HEK293 (cell line): ENCODE results near the gene PDE11A.

Experiments used
- CTCF ChIA-PET: fragments of 350-600 bp; formaldehyde crosslinking; extraction: SDS; loops from one replicate; lab custom pipeline; 2021; ENCODE audit warnings: antibody characterized with exemption; lab: Yijun Ruan, JAX
- POLR2A ChIA-PET: fragments of 300-600 bp; formaldehyde crosslinking; extraction: SDS; loops from one replicate; lab custom pipeline; 2020; ENCODE audit warnings: antibody characterized with exemption, inconsistent platforms; lab: Yijun Ruan, JAX
- H3K27ac ChIP-seq: fragments of 200-500 bp; sonication (Bioruptor generic); 2 replicates; pipeline ENCODE4 v1.5.1; 2014; ENCODE audit warnings: low read depth, low read length, control low read depth, inconsistent platforms; ENCODE audit errors: extremely low read depth
- H3K36me3 ChIP-seq, 2 experiments: fragments of 200-500 bp in 1 of 2; sonication (Bioruptor generic) in 1 of 2; 1 replicate in 1 of 2; 2 replicates in 1 of 2; pipeline ENCODE4 v1.5.1; 2014 to 2017; ENCODE audit warnings: inconsistent platforms in 2 of 2, low read length in 2 of 2; ENCODE audit not compliant: control insufficient read depth in 2 of 2, insufficient read depth in 1 of 2
- H3K4me1 ChIP-seq: fragments of 200-500 bp; sonication (Bioruptor generic); 2 replicates; pipeline ENCODE4 v1.5.1; 2014; ENCODE audit warnings: mild to moderate bottlenecking, low read length, inconsistent platforms; ENCODE audit not compliant: control insufficient read depth, insufficient read depth
- H3K4me3 ChIP-seq: 2 replicates; pipeline ENCODE4 v1.5.1; 2011; ENCODE audit warnings: low read depth, mild to moderate bottlenecking, control low read depth, low read length, moderate library complexity
- H3K9me3 ChIP-seq: fragments of 200-500 bp; sonication (Bioruptor generic); 2 replicates; pipeline ENCODE4 v1.5.1; 2014; ENCODE audit warnings: low read depth, low read length, inconsistent platforms; ENCODE audit not compliant: control insufficient read depth, insufficient read depth
- BCL11B ChIP-seq: fragments of 450-650 bp; formaldehyde crosslinking; IDR thresholded peaks from 2 replicates; pipeline ENCODE4 v1.5.1; 2016; ENCODE audit warnings: low read depth, missing biosample characterization, missing genetic modification characterization
- CTCF ChIP-seq: fragments of 450-650 bp; formaldehyde crosslinking; IDR thresholded peaks from 2 replicates; pipeline ENCODE4 v1.5.1; 2016; ENCODE audit warnings: missing biosample characterization, missing genetic modification characterization
- GLI2 ChIP-seq: fragments of 450-650 bp; formaldehyde crosslinking; IDR thresholded peaks from 2 replicates; pipeline ENCODE4; 2017; ENCODE audit warnings: missing biosample characterization, missing genetic modification characterization, low read depth, borderline replicate concordance
- GLIS1 ChIP-seq: fragments of 450-650 bp; formaldehyde crosslinking; IDR thresholded peaks from 2 replicates; pipeline ENCODE4 v1.5.1; 2016; ENCODE audit warnings: missing biosample characterization, missing genetic modification characterization
- HOXC10 ChIP-seq: sonication (generic); formaldehyde crosslinking; IDR thresholded peaks from 2 replicates; pipeline ENCODE4 v1.8.1; 2023; ENCODE audit warnings: mild to moderate bottlenecking, missing genetic modification reagents
- HOXD13 ChIP-seq: sonication (generic); formaldehyde crosslinking; IDR thresholded peaks from 2 replicates; pipeline ENCODE4 v1.8.0; 2022; ENCODE audit warnings: missing genetic modification reagents, borderline replicate concordance
- KLF7 ChIP-seq: fragments of 450-650 bp; formaldehyde crosslinking; IDR thresholded peaks from 2 replicates; pipeline ENCODE4 v1.5.1; 2016; ENCODE audit warnings: missing biosample characterization, missing genetic modification characterization, borderline replicate concordance
- KLF8 ChIP-seq: fragments of 450-650 bp; formaldehyde crosslinking; IDR thresholded peaks from 2 replicates; pipeline ENCODE4 v1.5.1; 2016; ENCODE audit warnings: missing biosample characterization, missing genetic modification characterization
- SALL2 ChIP-seq: fragments of 450-650 bp; formaldehyde crosslinking; IDR thresholded peaks from 2 replicates; pipeline ENCODE4 v1.5.0; 2017; ENCODE audit warnings: missing biosample characterization, mild to moderate bottlenecking, missing genetic modification characterization, borderline replicate concordance
- SETDB1 ChIP-seq: IDR thresholded peaks from one replicate; pipeline ENCODE4 v1.6.1; 2017; ENCODE audit warnings: mild to moderate bottlenecking, low read length, moderate library complexity, mixed read lengths; ENCODE audit not compliant: insufficient read length
- TSHZ1 ChIP-seq: fragments of 450-650 bp; formaldehyde crosslinking; IDR thresholded peaks from 2 replicates; pipeline ENCODE4 v1.5.1; 2016; ENCODE audit warnings: missing biosample characterization, missing genetic modification characterization, borderline replicate concordance
- ZBTB48 ChIP-seq: fragments of 450-650 bp; formaldehyde crosslinking; IDR thresholded peaks from 2 replicates; pipeline ENCODE4 v1.5.1; 2016; ENCODE audit warnings: missing biosample characterization, missing genetic modification characterization
- ZFP41 ChIP-seq: fragments of 450-650 bp; formaldehyde crosslinking; IDR thresholded peaks from 2 replicates; pipeline ENCODE4 v1.5.1; 2016; ENCODE audit warnings: missing biosample characterization, missing genetic modification characterization, borderline replicate concordance
- ZNF174 ChIP-seq: fragments of 450-650 bp; formaldehyde crosslinking; IDR thresholded peaks from 2 replicates; pipeline ENCODE4 v1.5.0; 2017; ENCODE audit warnings: missing biosample characterization, mild to moderate bottlenecking, missing genetic modification characterization
- ZNF175 ChIP-seq: fragments of 450-650 bp; formaldehyde crosslinking; IDR thresholded peaks from 2 replicates; pipeline ENCODE4 v1.5.1; 2016; ENCODE audit warnings: missing biosample characterization, missing genetic modification characterization
- ZNF214 ChIP-seq: fragments of 450-650 bp; formaldehyde crosslinking; IDR thresholded peaks from 2 replicates; pipeline ENCODE4 v1.5.1; 2017; ENCODE audit warnings: missing biosample characterization, mild to moderate bottlenecking, missing genetic modification characterization, borderline replicate concordance
- ZNF239 ChIP-seq: fragments of 450-650 bp; formaldehyde crosslinking; IDR thresholded peaks from 2 replicates; pipeline ENCODE4 v1.5.1; 2016; ENCODE audit warnings: missing biosample characterization, missing genetic modification characterization
- ZNF266 ChIP-seq: fragments of 450-650 bp; formaldehyde crosslinking; IDR thresholded peaks from 2 replicates; pipeline ENCODE4 v1.5.1; 2016; ENCODE audit warnings: missing biosample characterization, missing genetic modification characterization, low read depth
- ZNF37A ChIP-seq: fragments of 450-650 bp; IDR thresholded peaks from 2 replicates; pipeline ENCODE4 v1.5.1; 2018; ENCODE audit warnings: missing biosample characterization, missing genetic modification characterization
- ZNF423 ChIP-seq: fragments of 450-650 bp; formaldehyde crosslinking; IDR thresholded peaks from 2 replicates; pipeline ENCODE4 v1.5.1; 2016; ENCODE audit warnings: missing biosample characterization, missing genetic modification characterization
- ZNF518A ChIP-seq: fragments of 450-650 bp; formaldehyde crosslinking; conservative IDR thresholded peaks from 2 replicates; pipeline ENCODE4 v1.5.1; 2016; ENCODE audit warnings: low read depth, missing biosample characterization, missing genetic modification characterization
- ZNF558 ChIP-seq: fragments of 450-650 bp; formaldehyde crosslinking; IDR thresholded peaks from 2 replicates; pipeline ENCODE4 v1.5.1; 2016; ENCODE audit warnings: missing biosample characterization, missing genetic modification characterization
- ZNF626 ChIP-seq: fragments of 450-650 bp; sonication (Bioruptor Pico); formaldehyde crosslinking; IDR thresholded peaks from 2 replicates; pipeline ENCODE4 v1.5.1; 2018; ENCODE audit warnings: missing biosample characterization, missing genetic modification characterization, inconsistent platforms
- ZNF747 ChIP-seq: fragments of 450-650 bp; formaldehyde crosslinking; IDR thresholded peaks from 2 replicates; pipeline ENCODE4 v1.5.1; 2016; ENCODE audit warnings: missing biosample characterization, missing genetic modification characterization
- ZNF830 ChIP-seq: fragments of 450-650 bp; IDR thresholded peaks from 2 replicates; pipeline ENCODE4 v1.5.0; 2018; ENCODE audit warnings: missing biosample characterization, missing genetic modification characterization, low read depth, mild to moderate bottlenecking, moderate library complexity

Gene PDE11A

GRCh38 chr2:177582000-177582399 is 490.6 kb downstream of the PDE11A start (continued):
- no peak for TF ChIP-seq ZNF518A (tag by site-specific recombination)
- TF ChIP-seq ZNF626 (tag by site-specific recombination) = no peak
- no peak for TF ChIP-seq ZNF239
- no peak for TF ChIP-seq ZNF174
- no peak for TF ChIP-seq ZNF175
- no peak for TF ChIP-seq ZNF266 (tag by site-specific recombination)
- TF ChIP-seq BCL11B (tag by site-specific recombination) = no peak
- TF ChIP-seq CTCF (tag by site-specific recombination) = no peak

- H3K9me3 ChIP-seq = no peaks in the 10 kb centered on the region
- H3K36me3 ChIP-seq = no peaks in the 10 kb centered on the region
- H3K27ac ChIP-seq = no peak overlapping the region
- CTCF ChIA-PET = no interaction called here
- POLR2A ChIA-PET = no interaction called here
- TF ChIP-seq SETDB1 = no peak
- no peak for TF ChIP-seq TSHZ1 (tag by site-specific recombination)
- TF ChIP-seq GLI2 (tag by site-specific recombination) = no peak
- no peak for TF ChIP-seq ZNF37A
- TF ChIP-seq ZNF423 (tag by site-specific recombination) = no peak
- TF ChIP-seq SALL2 (tag by site-specific recombination) = no peak
- no peak for TF ChIP-seq ZFP41
- no peak for TF ChIP-seq HOXD13 (CRISPR knock-in tag)
- no peak for TF ChIP-seq HOXC10
- TF ChIP-seq ZBTB48 (tag by site-specific recombination) = no peak
- no peak for TF ChIP-seq ZNF747
- no peak for TF ChIP-seq ZNF830 (tag by site-specific recombination)
- TF ChIP-seq ZNF558 (tag by site-specific recombination) = no peak
- TF ChIP-seq KLF8 (tag by site-specific recombination) = no peak
- no peak for TF ChIP-seq GLIS1 (tag by site-specific recombination)
- no peak for TF ChIP-seq ZNF214 (tag by site-specific recombination)
- TF ChIP-seq KLF7 (tag by site-specific recombination) = no peak
- H3K4me3 ChIP-seq = no peak overlapping the region
- no peaks in the 10 kb centered on the region for H3K4me1 ChIP-seq
Observed at GRCh38 chr2:177579486-177580036, 493.0 kb downstream of the PDE11A start.
